ENCODE measurements around the gene BCL2L11.

Gene BCL2L11

DNA sequence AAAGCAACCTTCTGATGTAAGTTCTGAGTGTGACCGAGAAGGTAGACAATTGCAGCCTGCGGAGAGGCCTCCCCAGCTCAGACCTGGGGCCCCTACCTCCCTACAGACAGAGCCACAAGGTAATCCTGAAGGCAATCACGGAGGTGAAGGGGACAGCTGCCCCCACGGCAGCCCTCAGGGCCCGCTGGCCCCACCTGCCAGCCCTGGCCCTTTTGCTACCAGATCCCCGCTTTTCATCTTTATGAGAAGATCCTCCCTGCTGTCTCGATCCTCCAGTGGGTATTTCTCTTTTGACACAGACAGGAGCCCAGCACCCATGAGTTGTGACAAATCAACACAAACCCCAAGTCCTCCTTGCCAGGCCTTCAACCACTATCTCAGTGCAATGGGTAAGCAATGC lies 3.0 kb downstream of the BCL2L11 start:
- no peak for TF ChIP-seq CTCF (IDR thresholded peaks at IDR 0.05; ENCODE audit: borderline replicate concordance, insufficient read depth, low read depth, low read length)

DNA sequence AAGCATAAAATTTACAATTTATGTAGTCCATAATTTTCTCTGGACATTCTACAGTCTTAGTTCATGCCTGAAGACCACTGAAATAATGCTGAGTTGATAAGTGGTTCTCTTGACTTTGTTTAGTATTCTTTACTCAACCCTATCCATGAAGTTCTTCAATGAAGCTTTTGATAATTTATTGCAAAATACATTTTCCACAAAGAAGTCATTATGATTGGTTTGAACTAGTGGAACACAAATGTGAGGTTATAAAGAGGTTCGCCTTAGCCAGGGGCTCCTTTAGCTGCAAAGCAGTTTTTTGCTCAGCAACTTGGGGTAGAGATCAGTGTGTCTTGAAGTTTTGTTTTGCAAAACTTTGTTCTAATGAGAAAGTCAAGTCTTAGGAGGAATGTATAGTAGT lies 5.9 kb downstream of the BCL2L11 start:
- no peak for TF ChIP-seq CTCF (IDR thresholded peaks at IDR 0.05; ENCODE audit: borderline replicate concordance, insufficient read depth, low read depth, low read length)

More for the DNA sequence above, 3.0 kb downstream of the BCL2L11 start:
- no peak overlapping the region for H3K4me3 ChIP-seq (ENCODE audit: low read depth, low read length)

DNA sequence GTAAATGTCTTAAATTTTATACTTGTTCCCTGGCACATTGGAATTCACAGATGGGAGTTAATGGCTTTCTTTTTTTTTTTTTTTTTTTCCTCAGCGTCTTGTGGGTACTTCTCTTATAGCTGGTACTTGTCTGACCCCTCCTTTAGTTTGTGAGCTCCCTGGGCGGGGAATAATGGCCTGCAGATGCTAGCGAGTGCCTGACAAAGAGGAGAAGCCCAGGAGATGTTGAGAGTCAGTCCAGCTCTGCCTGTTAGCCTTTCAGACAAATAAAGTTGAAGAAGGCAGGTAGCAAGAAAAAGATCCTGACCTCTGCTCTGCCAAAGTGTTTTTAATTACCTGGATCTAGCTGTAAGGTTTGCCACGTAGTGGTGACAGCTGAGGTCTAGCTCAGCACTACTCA lies 6.6 kb downstream of the BCL2L11 start:
- no peak overlapping the region for H3K4me3 ChIP-seq (ENCODE audit: low read depth, low read length)
- no peak for TF ChIP-seq CTCF (IDR thresholded peaks at IDR 0.05; ENCODE audit: borderline replicate concordance, insufficient read depth, low read depth, low read length)

More for the DNA sequence above, 5.9 kb downstream of the BCL2L11 start:
- H3K4me3 ChIP-seq (ENCODE audit: low read depth, low read length): no peak overlapping the region

DNA sequence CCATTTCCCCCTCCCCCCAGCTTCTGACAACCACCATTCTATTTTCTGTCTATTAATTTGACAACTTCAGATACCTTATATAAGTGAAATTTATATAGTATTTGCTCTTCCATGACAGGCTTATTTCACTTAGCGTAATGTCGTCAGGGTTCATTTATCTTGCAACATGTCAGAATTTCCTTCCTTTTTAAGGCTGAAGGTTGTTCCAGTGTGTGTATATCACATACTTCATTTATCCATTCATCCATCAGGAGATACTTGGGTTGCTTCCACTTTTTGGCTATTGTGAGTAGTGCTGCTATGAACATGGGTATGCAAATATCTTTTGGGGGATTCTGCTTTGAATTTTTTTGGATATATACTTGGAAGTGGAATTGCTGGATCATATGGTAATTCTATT lies 7.4 kb downstream of the BCL2L11 start:
- H3K4me3 ChIP-seq (ENCODE audit: low read depth, low read length): no peak overlapping the region
- TF ChIP-seq CTCF (IDR thresholded peaks at IDR 0.05; ENCODE audit: borderline replicate concordance, insufficient read depth, low read depth, low read length): no peak

GRCh38 chr2:111133603-111134002 lies 12.9 kb downstream of the BCL2L11 start:
- no peak for TF ChIP-seq CTCF (IDR thresholded peaks at IDR 0.05; ENCODE audit: borderline replicate concordance, insufficient read depth, low read depth, low read length)

DNA sequence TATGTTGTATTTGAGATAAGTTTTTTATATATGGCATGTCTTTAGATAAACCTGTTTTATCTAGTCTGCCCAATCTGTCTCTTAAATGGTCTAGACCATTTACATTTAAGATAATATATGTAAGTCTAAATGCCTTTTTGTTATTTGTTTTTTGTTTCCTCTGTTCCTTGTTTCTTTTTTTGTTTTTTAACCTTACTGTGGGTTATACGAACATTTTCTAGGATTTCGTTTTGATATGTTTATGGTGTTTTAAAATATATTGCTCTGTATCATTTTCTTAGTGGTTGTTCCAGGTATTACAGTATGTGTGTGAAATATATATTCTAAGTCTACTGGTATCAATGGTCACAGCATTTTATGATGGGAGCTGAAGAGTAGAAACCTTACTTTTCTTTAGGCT lies 13.3 kb downstream of the BCL2L11 start:
- no peak for TF ChIP-seq CTCF (IDR thresholded peaks at IDR 0.05; ENCODE audit: borderline replicate concordance, insufficient read depth, low read depth, low read length)
- no peak overlapping the region for H3K4me3 ChIP-seq (ENCODE audit: low read depth, low read length)

More at GRCh38 chr2:111133603-111134002, 12.9 kb downstream of the BCL2L11 start:
- H3K4me3 ChIP-seq (ENCODE audit: low read depth, low read length): no peak overlapping the region

DNA sequence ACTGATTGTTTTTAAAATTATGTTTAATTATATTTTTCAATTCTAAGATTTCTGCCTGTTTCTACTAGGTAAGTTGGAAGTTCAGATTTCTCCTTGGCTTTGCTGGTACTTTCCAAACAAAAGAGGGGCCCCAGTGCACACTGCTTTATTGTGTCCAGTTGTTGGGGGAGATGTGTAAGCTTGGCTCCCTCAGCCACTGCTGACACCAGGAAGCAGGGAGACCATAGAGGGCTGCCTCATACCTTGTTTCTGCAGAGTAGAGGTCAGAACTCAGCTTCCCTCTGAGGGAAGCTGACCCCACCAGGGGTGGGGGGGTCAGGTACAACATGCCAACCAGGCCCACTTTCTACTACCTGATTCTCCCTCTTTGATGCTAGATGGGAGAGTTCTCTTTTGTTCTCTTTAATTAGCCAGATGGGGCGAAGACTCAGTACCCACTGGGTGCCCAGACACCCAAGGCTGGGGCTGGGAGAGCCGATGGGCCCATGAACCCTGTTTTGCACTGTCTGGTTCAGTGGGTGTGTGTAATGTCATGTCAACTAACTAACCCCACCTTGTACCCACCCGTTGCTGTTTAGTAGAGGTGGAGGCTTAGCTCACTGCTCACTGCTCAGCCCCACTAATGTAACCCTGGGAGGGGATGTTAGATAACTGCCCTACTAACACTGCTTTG lies 14.7 kb downstream of the BCL2L11 start:
- no peak overlapping the region for H3K4me3 ChIP-seq (ENCODE audit: low read depth, low read length)
- no peak for TF ChIP-seq CTCF (IDR thresholded peaks at IDR 0.05; ENCODE audit: borderline replicate concordance, insufficient read depth, low read depth, low read length)

Data from GM12875 (cell line).